ENCODE measurements around the gene SIKE1.

DNA sequence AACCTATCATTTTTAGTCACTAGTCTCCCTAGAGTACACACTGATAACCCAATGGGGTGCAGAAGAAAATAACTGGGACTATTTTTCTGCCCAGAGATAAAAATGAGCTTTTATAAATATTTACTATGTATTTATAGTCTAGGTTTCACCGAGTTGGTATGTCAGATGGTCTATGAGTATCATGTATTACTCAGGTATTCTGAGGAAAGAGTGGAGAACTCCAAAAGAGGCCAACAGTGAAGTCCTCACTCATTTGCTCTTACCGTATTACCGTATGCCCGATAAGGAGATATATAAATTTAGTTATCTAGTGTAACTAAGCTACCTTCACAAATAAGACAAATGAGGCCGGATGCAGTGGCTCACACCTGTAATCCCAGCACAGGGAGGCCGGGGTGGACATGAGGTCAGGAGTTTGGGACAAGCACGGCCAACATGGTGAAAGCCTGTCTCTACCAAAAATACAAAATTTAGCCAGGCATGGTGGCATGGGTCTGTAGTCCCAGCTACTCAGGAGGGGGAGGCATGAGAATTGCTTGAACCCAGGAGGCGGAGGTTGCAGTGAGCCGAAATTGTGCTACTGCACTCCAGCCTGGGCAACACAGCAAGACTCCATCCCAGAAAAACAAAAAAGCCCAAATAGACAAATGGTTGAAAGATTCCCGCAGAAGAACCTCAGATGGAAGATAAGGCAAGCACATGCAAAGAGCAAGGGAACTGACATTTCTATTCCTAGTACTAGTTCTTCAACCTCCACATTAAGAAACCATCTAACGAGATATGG is 38.3 kb downstream of the SIKE1 start:
- TF ChIP-seq, protein P1, sequence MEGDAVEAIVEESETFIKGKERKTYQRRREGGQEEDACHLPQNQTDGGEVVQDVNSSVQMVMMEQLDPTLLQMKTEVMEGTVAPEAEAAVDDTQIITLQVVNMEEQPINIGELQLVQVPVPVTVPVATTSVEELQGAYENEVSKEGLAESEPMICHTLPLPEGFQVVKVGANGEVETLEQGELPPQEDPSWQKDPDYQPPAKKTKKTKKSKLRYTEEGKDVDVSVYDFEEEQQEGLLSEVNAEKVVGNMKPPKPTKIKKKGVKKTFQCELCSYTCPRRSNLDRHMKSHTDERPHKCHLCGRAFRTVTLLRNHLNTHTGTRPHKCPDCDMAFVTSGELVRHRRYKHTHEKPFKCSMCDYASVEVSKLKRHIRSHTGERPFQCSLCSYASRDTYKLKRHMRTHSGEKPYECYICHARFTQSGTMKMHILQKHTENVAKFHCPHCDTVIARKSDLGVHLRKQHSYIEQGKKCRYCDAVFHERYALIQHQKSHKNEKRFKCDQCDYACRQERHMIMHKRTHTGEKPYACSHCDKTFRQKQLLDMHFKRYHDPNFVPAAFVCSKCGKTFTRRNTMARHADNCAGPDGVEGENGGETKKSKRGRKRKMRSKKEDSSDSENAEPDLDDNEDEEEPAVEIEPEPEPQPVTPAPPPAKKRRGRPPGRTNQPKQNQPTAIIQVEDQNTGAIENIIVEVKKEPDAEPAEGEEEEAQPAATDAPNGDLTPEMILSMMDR (IDR thresholded peaks at IDR 0.05; ENCODE audit: insufficient read depth, low read depth, low read length), result no peak
- no peak for TF ChIP-seq EZH2 (IDR thresholded peaks at IDR 0.05; ENCODE audit: insufficient read depth, low read length)

All from astrocyte (in vitro differentiated cells and primary cell).